ENCODE measurements around the gene SH3GL3.

GRCh38 chr15:83512459-83512858 lies 65.3 kb downstream of the SH3GL3 start:
- TF ChIP-seq REST (IDR thresholded peaks at IDR 0.05; ENCODE audit: insufficient read depth in 1 of 2, low read depth in 2 of 2, low read length in 2 of 2), result no peak
- TF ChIP-seq POLR2AphosphoS5 (IDR thresholded peaks at IDR 0.05; ENCODE audit: low read depth, low read length), result no peak
- no peak for TF ChIP-seq SIN3A (IDR thresholded peaks at IDR 0.05; ENCODE audit: borderline replicate concordance, insufficient read depth, low read length)
- TF ChIP-seq TAF1 (IDR thresholded peaks at IDR 0.05; ENCODE audit: borderline replicate concordance, insufficient read depth, low read length), result no peak

Measured in PFSK-1 (cell line).